22Rv1 (cell line): ENCODE measurements around the gene ZCCHC7.

Experiments
- CTCF ChIP-seq: fragments of 450-650 bp; IDR thresholded peaks from 2 replicates; pipeline ENCODE4 v1.5.1; 2017; ENCODE audit warnings: mild to moderate bottlenecking
- ZFX ChIP-seq: fragments of 450-650 bp; IDR thresholded peaks from 2 replicates; pipeline ENCODE4 v1.6.1; 2017; ENCODE audit warnings: antibody characterized with exemption, borderline replicate concordance

DNA sequence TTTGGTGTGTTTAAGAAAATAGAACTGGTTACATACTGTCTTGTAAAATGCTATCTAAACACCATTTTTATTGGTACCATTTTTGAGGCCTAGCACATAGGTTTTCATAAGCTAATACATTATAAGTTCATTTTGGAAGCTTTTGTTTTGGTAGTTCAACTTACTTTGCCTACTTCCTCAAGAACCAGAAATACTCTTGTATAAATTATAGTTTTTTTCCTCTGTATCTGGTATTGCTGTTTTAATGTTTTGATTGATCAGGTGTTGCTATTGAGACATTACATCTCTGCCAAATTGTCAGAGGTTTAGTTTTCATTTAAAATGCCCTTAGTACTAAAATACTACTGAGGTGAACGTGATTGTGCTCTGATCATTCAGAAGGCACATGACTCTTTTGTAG is 211.5 kb downstream of the ZCCHC7 start:
- TF ChIP-seq ZFX (no peak), CTCF (no peak)
